ENCODE data around the gene LRMDA. TPM values are rescaled to one million over a fixed set of nuclear protein-coding genes. Genes with fewer than 3 reads are reported as not detected.

Gene LRMDA
- total and polyA plus RNA-seq, 2 donors (not counting 3 experiments of a cell fraction or from before 2014, with no cell fraction given): 9.7 to 18.0 TPM

- DNase-seq (ENCODE audit: low read depth, low spot score): no peak
- H3K4me3 ChIP-seq (replicated peaks in 1 of 3; ENCODE audit: insufficient read depth in 1 of 3, low read depth in 1 of 3, low read length in 3 of 3): no peak overlapping the region
- POLR2A ChIA-PET: no interaction called here
- dilution Hi-C loops (cut with MboI; ENCODE audit: extremely low pct_ligation_motif_present, low sequenced_read_pairs): no loop called here
- no peaks in the 10 kb centered on the region for H3K27me3 ChIP-seq (ENCODE audit: control insufficient read depth in 2 of 2, insufficient read depth in 2 of 2, low read length in 2 of 2)
- CTCF ChIA-PET: interaction anchor here (1.8 kb wide), 1 partner anchor 10 kb away, joined by 5 read pairs; no protein-coding TSS in a partner anchor
- H3K4me2 ChIP-seq (ENCODE audit: insufficient read depth, low read length): no peak overlapping the region
- no peak for FAIRE-seq
- no peaks in the 10 kb centered on the region for H3K36me3 ChIP-seq (ENCODE audit: control insufficient read depth in 2 of 2, extremely low read depth in 1 of 2, insufficient read depth in 2 of 2, low read length in 2 of 2)
- BruUV-seq (replicated peaks): no TSS peak
- intact Hi-C loops (cut with micrococcal nuclease): no loop called here
- no peak overlapping the region for H3K9ac ChIP-seq (replicated peaks; ENCODE audit: extremely low read depth, insufficient read depth, low read length)
- no peak overlapping the region for H2AFZ ChIP-seq (ENCODE audit: low read depth, low read length)
- H3K79me2 ChIP-seq (ENCODE audit: control insufficient read depth, insufficient read depth, low read length): no peaks in the 10 kb centered on the region
- no peaks in the 10 kb centered on the region for H4K20me1 ChIP-seq (replicated peaks; ENCODE audit: control insufficient read depth, extremely low read depth, insufficient read depth, low read length)
- H3K9me1 ChIP-seq (replicated peaks; ENCODE audit: control insufficient read depth, extremely low read depth, insufficient read depth, low read length): no peaks in the 10 kb centered on the region
- no peaks in the 10 kb centered on the region for H3K4me1 ChIP-seq (ENCODE audit: control insufficient read depth, extremely low read depth, insufficient read depth, low read length)
- TF ChIP-seq MYC (IDR thresholded peaks at IDR 0.05; ENCODE audit: low read depth, low read length) (no peak), GATA2 (IDR thresholded peaks at IDR 0.05; ENCODE audit: insufficient read depth, insufficient read length, low read depth, low read length) (no peak), JUN (IDR thresholded peaks at IDR 0.05; ENCODE audit: borderline replicate concordance, insufficient read depth, insufficient read length, low read depth) (no peak), FOS (IDR thresholded peaks at IDR 0.05; ENCODE audit: borderline replicate concordance, insufficient read depth, low read length) (no peak), EZH2 (IDR thresholded peaks at IDR 0.05; ENCODE audit: borderline replicate concordance, low read depth, low read length, severe bottlenecking) (no peak), POLR2AphosphoS5 (IDR thresholded peaks at IDR 0.05; ENCODE audit: insufficient read depth, low read depth, low read length) (no peak), POLR2A (IDR thresholded peaks at IDR 0.05; ENCODE audit: low read depth, low read length) (no peak), CTCF (IDR thresholded peaks at IDR 0.05; ENCODE audit: extremely low read depth in 1 of 2, insufficient read depth in 1 of 2, low read depth in 1 of 2, low read length in 2 of 2) (no peak), MAX (IDR thresholded peaks at IDR 0.05; ENCODE audit: insufficient read depth, insufficient read length) (no peak)
- no peaks in the 10 kb centered on the region for H3K9me3 ChIP-seq (replicated peaks; ENCODE audit: control insufficient read depth, insufficient read depth, low read length)
- H3K27ac ChIP-seq (ENCODE audit: insufficient read depth, low read depth, low read length): no peak overlapping the region
These were observed 51.8 kb downstream of the LRMDA start for GRCh38 chr10:75483188-75483587.
